ENCODE results near the gene RYR3.

The RYR3 gene

GRCh38 chr15:33461671-33462070, 150.9 kb downstream of the RYR3 start:
- no peak for TF ChIP-seq EZH2phosphoT487 (IDR thresholded peaks at IDR 0.05; ENCODE audit: borderline replicate concordance)
- no peak overlapping the region for H3K9ac ChIP-seq (ENCODE audit: low read depth, low read length, poor library complexity, severe bottlenecking)
- no peak overlapping the region for H3K4me2 ChIP-seq (ENCODE audit: low read depth, low read length, poor library complexity, severe bottlenecking)
- H3K4me3 ChIP-seq (ENCODE audit: low read length, poor library complexity, severe bottlenecking), result no peak overlapping the region
- no peaks in the 10 kb centered on the region for H3K27me3 ChIP-seq (ENCODE audit: insufficient read depth, low read length, poor library complexity, severe bottlenecking)
- H2AFZ ChIP-seq (ENCODE audit: low read length), result no peak overlapping the region
- no peaks in the 10 kb centered on the region for H3K4me1 ChIP-seq (ENCODE audit: insufficient read depth, low read length, poor library complexity, severe bottlenecking)
- H3K36me3 ChIP-seq (ENCODE audit: insufficient read depth, low read length), result no peaks in the 10 kb centered on the region
- H3F3A ChIP-seq (ENCODE audit: low read depth), result no peaks in the 10 kb centered on the region
- H3K9me2 ChIP-seq (replicated peaks; ENCODE audit: low read depth, low read length), result no peaks in the 10 kb centered on the region
- H4K20me1 ChIP-seq (ENCODE audit: insufficient read depth, low read length, poor library complexity, severe bottlenecking), result no peaks in the 10 kb centered on the region
- no peaks in the 10 kb centered on the region for H3K79me2 ChIP-seq (ENCODE audit: insufficient read depth, low read length)
- H3K9me3 ChIP-seq (ENCODE audit: insufficient read depth, low read depth, low read length), result no peaks in the 10 kb centered on the region

GRCh38 chr15:33467146-33467815, 156.5 kb downstream of the RYR3 start:
- H3K4me2 ChIP-seq (ENCODE audit: low read depth, low read length, poor library complexity, severe bottlenecking), result no peak overlapping the region
- H3K36me3 ChIP-seq (ENCODE audit: insufficient read depth, low read length), result no peaks in the 10 kb centered on the region
- no peaks in the 10 kb centered on the region for H3K9me2 ChIP-seq (replicated peaks; ENCODE audit: low read depth, low read length)
- no peak overlapping the region for H3K9ac ChIP-seq (ENCODE audit: low read depth, low read length, poor library complexity, severe bottlenecking)
- H3K4me1 ChIP-seq (ENCODE audit: insufficient read depth, low read length, poor library complexity, severe bottlenecking), result peaks cover 7% of the 10 kb centered on the region
- H3K9me3 ChIP-seq (ENCODE audit: insufficient read depth, low read depth, low read length), result no peaks in the 10 kb centered on the region
- no peak overlapping the region for H3K4me3 ChIP-seq (ENCODE audit: low read length, poor library complexity, severe bottlenecking)
- TF ChIP-seq EZH2phosphoT487 (IDR thresholded peaks at IDR 0.05; ENCODE audit: borderline replicate concordance), result no peak
- TF ChIP-seq CTCF (conservative IDR thresholded peaks at IDR 0.05; ENCODE audit: low read length), result no peak
- H2AFZ ChIP-seq (ENCODE audit: low read length), result no peak overlapping the region
- no peaks in the 10 kb centered on the region for H4K20me1 ChIP-seq (ENCODE audit: insufficient read depth, low read length, poor library complexity, severe bottlenecking)
- no peaks in the 10 kb centered on the region for H3K79me2 ChIP-seq (ENCODE audit: insufficient read depth, low read length)
- no peaks in the 10 kb centered on the region for H3F3A ChIP-seq (ENCODE audit: low read depth)
- no peaks in the 10 kb centered on the region for H3K27me3 ChIP-seq (ENCODE audit: insufficient read depth, low read length, poor library complexity, severe bottlenecking)

GRCh38 chr15:33467816-33468163, 157.0 kb downstream of the RYR3 start:
- Histone ChIP-seq H2AFZ (ENCODE audit: low read length) (no peak overlapping the region), H3K27me3 (ENCODE audit: insufficient read depth, low read length, poor library complexity, severe bottlenecking) (no peaks in the 10 kb centered on the region), H3K4me3 (ENCODE audit: low read length, poor library complexity, severe bottlenecking) (no peak overlapping the region), H3K36me3 (ENCODE audit: insufficient read depth, low read length) (no peaks in the 10 kb centered on the region), H3K9ac (ENCODE audit: low read depth, low read length, poor library complexity, severe bottlenecking) (no peak overlapping the region), H3K4me1 (ENCODE audit: insufficient read depth, low read length, poor library complexity, severe bottlenecking) (peaks cover 7% of the 10 kb centered on the region), H4K20me1 (ENCODE audit: insufficient read depth, low read length, poor library complexity, severe bottlenecking) (no peaks in the 10 kb centered on the region), H3K79me2 (ENCODE audit: insufficient read depth, low read length) (no peaks in the 10 kb centered on the region), H3K9me2 (replicated peaks; ENCODE audit: low read depth, low read length) (no peaks in the 10 kb centered on the region), H3K4me2 (ENCODE audit: low read depth, low read length, poor library complexity, severe bottlenecking) (no peak overlapping the region), H3F3A (ENCODE audit: low read depth) (no peaks in the 10 kb centered on the region), H3K9me3 (ENCODE audit: insufficient read depth, low read depth, low read length) (no peaks in the 10 kb centered on the region)
- TF ChIP-seq EZH2phosphoT487 (IDR thresholded peaks at IDR 0.05; ENCODE audit: borderline replicate concordance) (no peak), CTCF (conservative IDR thresholded peaks at IDR 0.05; ENCODE audit: low read length) (no peak)

GRCh38 chr15:33468740-33469139, 158.0 kb downstream of the RYR3 start:
- no peaks in the 10 kb centered on the region for H3K36me3 ChIP-seq (ENCODE audit: insufficient read depth, low read length)
- no peak overlapping the region for H3K4me2 ChIP-seq (ENCODE audit: low read depth, low read length, poor library complexity, severe bottlenecking)
- H3K4me3 ChIP-seq (ENCODE audit: low read length, poor library complexity, severe bottlenecking), result no peak overlapping the region
- no peaks in the 10 kb centered on the region for H3K79me2 ChIP-seq (ENCODE audit: insufficient read depth, low read length)
- H3K27me3 ChIP-seq (ENCODE audit: insufficient read depth, low read length, poor library complexity, severe bottlenecking), result no peaks in the 10 kb centered on the region
- TF ChIP-seq EZH2phosphoT487 (IDR thresholded peaks at IDR 0.05; ENCODE audit: borderline replicate concordance), result no peak
- TF ChIP-seq CTCF (conservative IDR thresholded peaks at IDR 0.05; ENCODE audit: low read length), result no peak
- peaks cover 7% of the 10 kb centered on the region for H3K4me1 ChIP-seq (ENCODE audit: insufficient read depth, low read length, poor library complexity, severe bottlenecking)
- no peak overlapping the region for H3K9ac ChIP-seq (ENCODE audit: low read depth, low read length, poor library complexity, severe bottlenecking)
- no peaks in the 10 kb centered on the region for H3K9me2 ChIP-seq (replicated peaks; ENCODE audit: low read depth, low read length)
- no peaks in the 10 kb centered on the region for H3K9me3 ChIP-seq (ENCODE audit: insufficient read depth, low read depth, low read length)
- no peak overlapping the region for H2AFZ ChIP-seq (ENCODE audit: low read length)
- H4K20me1 ChIP-seq (ENCODE audit: insufficient read depth, low read length, poor library complexity, severe bottlenecking), result no peaks in the 10 kb centered on the region
- no peaks in the 10 kb centered on the region for H3F3A ChIP-seq (ENCODE audit: low read depth)
